Upper lobe of left lung (tissue), 6 donors: ENCODE measurements around the gene EFCAB8. TPM values are rescaled to one million over a fixed set of nuclear protein-coding genes. Genes with fewer than 3 reads are reported as not detected.

Experiments used
- ATAC-seq, 2 donors: fragments of 200-7000 bp; cut with Tn5 transposase; one replicate each; pipeline ENCODE4 v1.9.1; 2022; ENCODE audit warnings: mild to moderate bottlenecking in 2 of 2, moderate library complexity in 2 of 2; ENCODE audit not compliant: low FRiP score in 2 of 2
- DNase-seq, 2 donors: peaks; one replicate each; pipeline ENCODE4 v3.0.0-alpha.2; 2019 to 2020
- H3K27ac ChIP-seq, 4 donors: fragments of 200-600 bp; sonication (generic); one replicate each; pipeline ENCODE4 v1.5.1; 2016 to 2019
- H3K27me3 ChIP-seq, 4 donors: fragments of 200-600 bp; sonication (generic); one replicate each; pipeline ENCODE4 v1.5.1; 2017 to 2019
- H3K36me3 ChIP-seq, 4 donors: fragments of 200-600 bp; sonication (generic); one replicate each; pipeline ENCODE4 v1.5.1; 2016 to 2019
- H3K4me1 ChIP-seq, 4 donors: fragments of 200-600 bp; sonication (generic); one replicate each; pipeline ENCODE4 v1.5.1; 2018 to 2019
- H3K4me3 ChIP-seq, 4 donors: fragments of 200-600 bp; sonication (generic); one replicate each; pipeline ENCODE4 v1.5.1; 2017 to 2019; ENCODE audit warnings: mild to moderate bottlenecking in 2 of 4, moderate library complexity in 1 of 4
- H3K9me3 ChIP-seq, 4 donors: fragments of 200-600 bp; sonication (generic); one replicate each; pipeline ENCODE4 v1.5.1; 2018 to 2019
- CTCF ChIP-seq, 6 experiments: fragments of 450-650 bp in 4 of 6; fragments of 200-600 bp in 2 of 6; sonication (generic) in 2 of 6; IDR thresholded peaks; one replicate each; pipeline ENCODE4 v1.5.1; 2016 to 2019; ENCODE audit warnings: antibody characterized with exemption in 6 of 6
- EP300 ChIP-seq, 4 donors: sonication (generic); formaldehyde crosslinking; IDR thresholded peaks; one replicate each; pipeline ENCODE4 v1.5.1; 2017; ENCODE audit warnings: antibody characterized with exemption in 4 of 4, control low read depth in 2 of 4
- POLR2A ChIP-seq, 4 donors: fragments of 450-650 bp; IDR thresholded peaks; one replicate each; pipeline ENCODE4 v1.5.1; 2016 to 2017; ENCODE audit warnings: antibody characterized with exemption in 4 of 4, mild to moderate bottlenecking in 2 of 4
- POLR2AphosphoS5 ChIP-seq, 2 donors: sonication (generic); formaldehyde crosslinking; IDR thresholded peaks; one replicate each; pipeline ENCODE4 v1.5.1; 2017; ENCODE audit warnings: antibody characterized with exemption in 2 of 2
- WGBS, 2 donors: methylation state at CpG; one replicate each; pipeline ENCODE4 v1.1.5; 2017 to 2018; 5-methylcytosine and 5-hydroxymethylcytosine counted together
- total RNA-seq, 6 donors: library from RNA; depleted of rRNA in 4 of 6; stranded (reverse); fragments of >200 nt in 4 of 6; gene quantifications; one replicate each; pipeline versions ENCODE4 v1.1.0 to v1.2.1, GENCODE V29; 2016 to 2021
- donor health status: DM: no; HTN: no; CAD: no; lungs with moderate emphysema.
- donor health status: DM: no; HTN: yes; CAD: no; lungs with severe emphysema.

EFCAB8 gene
- total RNA-seq, 6 donors from 2014 or later: 0.10 to 3.3 (median 0.67) TPM

GRCh38 chr20:32891491-32891890, 32.8 kb downstream of the EFCAB8 start:
- Histone ChIP-seq H3K27me3 (no peaks in the 10 kb centered on the region), H3K36me3 (no peaks in the 10 kb centered on the region), H3K4me3 (no peak overlapping the region), H3K27ac (no peak overlapping the region), H3K4me1 (no peaks in the 10 kb centered on the region), H3K9me3 (no peaks in the 10 kb centered on the region)
- ATAC-seq (no peak), DNase-seq (no peak)
- 93 to 94% methylated on average over 7 to 8 of the region's 8 CpGs for WGBS, 2 donors
- TF ChIP-seq CTCF (IDR thresholded peaks at IDR 0.05): no peak
- no peak for TF ChIP-seq EP300 (IDR thresholded peaks at IDR 0.05)
- no peak for TF ChIP-seq POLR2A (IDR thresholded peaks at IDR 0.05)
- TF ChIP-seq POLR2AphosphoS5 (IDR thresholded peaks at IDR 0.05): no peak

GRCh38 chr20:32891926-32892660, 33.4 kb downstream of the EFCAB8 start:
- ATAC-seq: no peak
- no peak for DNase-seq
- H3K4me3 ChIP-seq: no peak overlapping the region
- H3K27ac ChIP-seq: no peak overlapping the region
- no peaks in the 10 kb centered on the region for H3K9me3 ChIP-seq
- no peak for TF ChIP-seq POLR2AphosphoS5 (IDR thresholded peaks at IDR 0.05)
- no peak for TF ChIP-seq CTCF (IDR thresholded peaks at IDR 0.05)
- TF ChIP-seq EP300 (IDR thresholded peaks at IDR 0.05): no peak
- no peak for TF ChIP-seq POLR2A (IDR thresholded peaks at IDR 0.05)
- no peaks in the 10 kb centered on the region for H3K36me3 ChIP-seq
- H3K27me3 ChIP-seq: no peaks in the 10 kb centered on the region
- H3K4me1 ChIP-seq: no peaks in the 10 kb centered on the region
- 90 to 92% methylated on average over 3 to 4 of the region's 4 CpGs for WGBS, 2 donors

GRCh38 chr20:32893263-32894025, 34.7 kb downstream of the EFCAB8 start:
- TF ChIP-seq POLR2AphosphoS5 (IDR thresholded peaks at IDR 0.05) (no peak), EP300 (IDR thresholded peaks at IDR 0.05) (no peak), POLR2A (IDR thresholded peaks at IDR 0.05) (no peak), CTCF (IDR thresholded peaks at IDR 0.05) (no peak)

GRCh38 chr20:32894026-32894483, 35.3 kb downstream of the EFCAB8 start:
- no peak for ATAC-seq
- Histone ChIP-seq H3K9me3 (no peaks in the 10 kb centered on the region), H3K36me3 (no peaks in the 10 kb centered on the region), H3K4me1 (no peaks in the 10 kb centered on the region), H3K4me3 (no peak overlapping the region), H3K27ac (no peak overlapping the region), H3K27me3 (no peaks in the 10 kb centered on the region)
- DNase-seq: peak in 1 of 2 donors; percentile 49
- 82 to 83% methylated on average over 2 to 7 of the region's 8 CpGs for WGBS, 2 donors
- TF ChIP-seq POLR2A (IDR thresholded peaks at IDR 0.05): no peak
- TF ChIP-seq CTCF (IDR thresholded peaks at IDR 0.05): peak in 2 of 6 experiments; percentile 36 to 41
- TF ChIP-seq EP300 (IDR thresholded peaks at IDR 0.05): no peak

More at GRCh38 chr20:32893263-32894025, 34.7 kb downstream of the EFCAB8 start:
- H3K36me3 ChIP-seq: no peaks in the 10 kb centered on the region
- H3K27me3 ChIP-seq: no peaks in the 10 kb centered on the region
- H3K27ac ChIP-seq: no peak overlapping the region
- DNase-seq (peak in 1 of 2 donors; percentile 51), ATAC-seq (no peak)
- no peak overlapping the region for H3K4me3 ChIP-seq
- H3K9me3 ChIP-seq: no peaks in the 10 kb centered on the region
- 82 to 94% methylated on average over 3 to 16 of the region's 16 CpGs for whole genome bisulfite sequencing, 2 donors
- H3K4me1 ChIP-seq: no peaks in the 10 kb centered on the region
